Adipocyte (in vitro differentiated cells): ENCODE data around the gene MALSU1.

ENCODE experiments used
- DNase-seq: peaks from one replicate; pipeline ENCODE4 v3.0.0-alpha.2; 2015; ENCODE audit warnings: low read depth
- H3K27me3 ChIP-seq: replicated peaks from 2 replicates; pipeline ENCODE4 v1.7.0; 2013; ENCODE audit warnings: mild to moderate bottlenecking, low read length, moderate library complexity; ENCODE audit not compliant: control insufficient read depth, insufficient read depth
- H3K36me3 ChIP-seq: 2 replicates; pipeline ENCODE4 v1.7.0; 2013; ENCODE audit warnings: low read length, mild to moderate bottlenecking, moderate library complexity; ENCODE audit not compliant: control insufficient read depth, insufficient read depth, severe bottlenecking
- H3K4me1 ChIP-seq: 2 replicates; pipeline ENCODE4 v1.7.0; 2013; ENCODE audit warnings: mild to moderate bottlenecking, low read length, moderate library complexity; ENCODE audit not compliant: control insufficient read depth, insufficient read depth
- H3K4me3 ChIP-seq: 2 replicates; pipeline ENCODE4 v1.7.0; 2013; ENCODE audit warnings: mild to moderate bottlenecking, low read length, moderate library complexity
- H3K9ac ChIP-seq: 2 replicates; pipeline ENCODE4 v1.7.0; 2013; ENCODE audit warnings: mild to moderate bottlenecking, low read length, moderate library complexity
- H3K9me3 ChIP-seq: 2 replicates; pipeline ENCODE4 v1.7.0; 2013; ENCODE audit warnings: mild to moderate bottlenecking, low read length, moderate library complexity; ENCODE audit not compliant: control insufficient read depth

The MALSU1 gene

GRCh38 chr7:23298885-23299769 lies at the start of gene MALSU1:
Gene MALSU1 (plus strand): TSS chr7:23299339. CDS start chr7:23299353, 14 bp downstream.
- H3K9me3 ChIP-seq: no peaks in the 10 kb centered on the region
- peaks cover 14% of the 10 kb centered on the region for H3K36me3 ChIP-seq
- H3K9ac ChIP-seq: peak within 1 kb of the TSS; percentile 98

DNA sequence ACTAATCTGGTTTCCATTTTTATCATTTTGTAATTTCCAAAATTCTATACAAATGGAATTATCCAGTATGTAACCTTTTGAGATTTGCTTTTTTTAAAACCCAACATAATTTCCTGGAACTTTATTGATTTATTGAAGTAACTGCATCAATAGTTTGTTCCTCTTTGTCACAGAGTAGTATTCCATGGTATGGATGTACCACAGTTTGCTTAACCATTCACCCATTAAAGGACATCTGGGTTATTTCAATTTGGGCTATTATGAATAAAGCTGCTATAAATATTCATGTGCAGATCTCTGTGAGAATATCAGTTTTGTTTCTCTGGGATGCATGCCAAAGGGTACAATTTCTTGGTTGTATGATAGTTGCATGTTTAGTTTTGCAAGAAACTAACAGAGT lies 49.7 kb upstream of the MALSU1 start:
- Histone ChIP-seq H3K36me3 (peaks cover 30% of the 10 kb centered on the region), H3K4me1 (peaks cover 20% of the 10 kb centered on the region), H3K9me3 (peaks cover 4% of the 10 kb centered on the region), H3K9ac (no peak overlapping the region), H3K27me3 (no peaks in the 10 kb centered on the region), H3K4me3 (no peak overlapping the region)
- DNase-seq: no peak

More at GRCh38 chr7:23298885-23299769, at the start of gene MALSU1:
- peak; percentile 100 for DNase-seq
- Histone ChIP-seq H3K4me3 (peak within 1 kb of the TSS; percentile 100), H3K27me3 (no peaks in the 10 kb centered on the region), H3K4me1 (peaks cover 35% of the 10 kb centered on the region)

GRCh38 chr7:23254051-23254681 lies 45.0 kb upstream of the MALSU1 start:
- Histone ChIP-seq H3K36me3 (peaks cover 73% of the 10 kb centered on the region), H3K9me3 (peaks cover 4% of the 10 kb centered on the region), H3K4me3 (no peak overlapping the region), H3K9ac (no peak overlapping the region), H3K27me3 (no peaks in the 10 kb centered on the region), H3K4me1 (no peaks in the 10 kb centered on the region)
- DNase-seq: no peak

DNA sequence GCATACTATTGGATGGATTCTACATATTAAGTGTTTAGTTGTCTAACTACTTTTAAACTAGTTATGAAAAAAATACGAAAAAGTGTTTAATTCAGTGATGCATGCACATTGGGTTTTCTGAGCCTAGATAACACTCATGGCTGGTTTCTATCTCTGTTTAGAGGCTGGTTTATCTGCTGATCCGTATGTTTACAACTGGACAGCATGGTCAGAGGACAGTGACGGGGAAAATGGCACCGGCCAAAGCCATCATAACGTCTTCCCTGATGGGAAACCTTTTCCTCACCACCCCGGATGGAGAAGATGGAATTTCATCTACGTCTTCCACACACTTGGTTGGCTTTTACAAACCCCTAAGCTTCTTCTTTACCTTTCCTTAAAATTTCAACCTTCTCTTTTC lies 42.4 kb upstream of the MALSU1 start:
- Histone ChIP-seq H3K4me3 (no peak overlapping the region), H3K9ac (no peak overlapping the region), H3K4me1 (no peaks in the 10 kb centered on the region), H3K36me3 (peaks cover 85% of the 10 kb centered on the region), H3K9me3 (peaks cover 4% of the 10 kb centered on the region), H3K27me3 (no peaks in the 10 kb centered on the region)
- no peak for DNase-seq

DNA sequence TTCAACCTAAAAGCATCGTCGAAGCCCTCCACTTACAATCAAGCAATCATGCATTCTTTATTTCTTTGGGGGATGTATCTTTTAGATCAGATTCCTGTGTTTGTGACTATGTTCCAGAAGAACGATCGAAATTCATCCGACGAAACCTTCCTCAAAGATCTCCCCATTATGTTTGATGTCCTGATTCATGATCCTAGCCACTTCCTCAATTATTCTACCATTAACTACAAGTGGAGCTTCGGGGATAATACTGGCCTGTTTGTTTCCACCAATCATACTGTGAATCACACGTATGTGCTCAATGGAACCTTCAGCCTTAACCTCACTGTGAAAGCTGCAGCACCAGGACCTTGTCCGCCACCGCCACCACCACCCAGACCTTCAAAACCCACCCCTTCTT lies 38.8 kb upstream of the MALSU1 start:
- H3K4me3 ChIP-seq: no peak overlapping the region
- H3K36me3 ChIP-seq: peaks cover 82% of the 10 kb centered on the region
- H3K4me1 ChIP-seq: no peaks in the 10 kb centered on the region
- no peaks in the 10 kb centered on the region for H3K9me3 ChIP-seq
- no peak overlapping the region for H3K9ac ChIP-seq
- no peak for DNase-seq
- H3K27me3 ChIP-seq: no peaks in the 10 kb centered on the region

- Histone ChIP-seq H3K9ac (no peak overlapping the region), H3K27me3 (no peaks in the 10 kb centered on the region), H3K9me3 (no peaks in the 10 kb centered on the region), H3K36me3 (peaks cover 80% of the 10 kb centered on the region), H3K4me1 (no peaks in the 10 kb centered on the region), H3K4me3 (no peak overlapping the region)
- DNase-seq: peak; percentile 87
Observed at GRCh38 chr7:23261843-23262452, 37.2 kb upstream of the MALSU1 start.

GRCh38 chr7:23264916-23265458 lies 34.2 kb upstream of the MALSU1 start:
- no peaks in the 10 kb centered on the region for H3K27me3 ChIP-seq

GRCh38 chr7:23266918-23267317 lies 32.2 kb upstream of the MALSU1 start:
- peaks cover 79% of the 10 kb centered on the region for H3K36me3 ChIP-seq
- no peak overlapping the region for H3K9ac ChIP-seq
- no peaks in the 10 kb centered on the region for H3K4me1 ChIP-seq
- no peaks in the 10 kb centered on the region for H3K9me3 ChIP-seq
- no peak overlapping the region for H3K4me3 ChIP-seq
- H3K27me3 ChIP-seq: no peaks in the 10 kb centered on the region
- DNase-seq: no peak

More at GRCh38 chr7:23264916-23265458, 34.2 kb upstream of the MALSU1 start:
- Histone ChIP-seq H3K9ac (no peak overlapping the region), H3K9me3 (no peaks in the 10 kb centered on the region), H3K36me3 (peaks cover 77% of the 10 kb centered on the region), H3K4me3 (no peak overlapping the region), H3K4me1 (no peaks in the 10 kb centered on the region)
- DNase-seq: no peak

GRCh38 chr7:23267357-23267756 lies 31.8 kb upstream of the MALSU1 start:
- Histone ChIP-seq H3K27me3 (no peaks in the 10 kb centered on the region), H3K4me1 (no peaks in the 10 kb centered on the region), H3K9ac (no peak overlapping the region), H3K9me3 (no peaks in the 10 kb centered on the region), H3K4me3 (no peak overlapping the region), H3K36me3 (peaks cover 77% of the 10 kb centered on the region)
- DNase-seq: no peak

DNA sequence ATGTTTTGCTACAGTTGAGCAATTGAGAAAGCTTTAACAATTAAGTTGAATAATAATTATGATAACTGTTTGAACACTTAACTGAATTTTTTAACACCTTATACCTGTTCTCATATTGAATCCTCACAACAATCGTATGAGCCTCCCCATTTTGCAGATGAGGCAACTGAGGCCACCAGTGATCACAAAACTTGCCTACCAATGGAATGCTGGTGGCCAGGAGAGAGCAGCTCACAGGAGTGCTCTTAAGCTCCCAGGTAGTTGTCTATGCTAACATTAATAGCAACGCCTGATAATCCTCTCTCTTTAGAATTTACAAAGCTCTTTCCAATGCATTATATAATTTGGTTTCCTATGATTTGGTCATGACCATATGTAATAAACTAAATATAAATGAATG lies 31.0 kb upstream of the MALSU1 start:
- Histone ChIP-seq H3K36me3 (peaks cover 72% of the 10 kb centered on the region), H3K4me3 (no peak overlapping the region), H3K4me1 (no peaks in the 10 kb centered on the region), H3K9me3 (no peaks in the 10 kb centered on the region), H3K9ac (no peak overlapping the region), H3K27me3 (no peaks in the 10 kb centered on the region)
- DNase-seq: no peak

- Histone ChIP-seq H3K4me3 (no peak overlapping the region), H3K36me3 (peaks cover 73% of the 10 kb centered on the region), H3K4me1 (no peaks in the 10 kb centered on the region), H3K27me3 (no peaks in the 10 kb centered on the region), H3K9me3 (no peaks in the 10 kb centered on the region), H3K9ac (no peak overlapping the region)
- no peak for DNase-seq
Observed at GRCh38 chr7:23268746-23269145, 30.4 kb upstream of the MALSU1 start.
